Testis (tissue), 3 donors: Measurements from ENCODE around the gene PIGO. TPM values are rescaled to one million over a fixed set of nuclear protein-coding genes. Genes with fewer than 3 reads are reported as not detected.

Experiments
- DNase-seq: peaks from one replicate; pipeline ENCODE4 v3.0.0-alpha.2; 2019
- H3K27ac ChIP-seq, 2 donors: fragments of 200-600 bp; sonication (generic); one replicate each; pipeline ENCODE4 v1.5.1; 2019
- H3K27me3 ChIP-seq: fragments of 200-600 bp; sonication (generic); one replicate; pipeline ENCODE4 v1.5.1; 2019
- H3K36me3 ChIP-seq: fragments of 200-600 bp; sonication (generic); one replicate; pipeline ENCODE4 v1.5.1; 2017; ENCODE audit warnings: low read depth; ENCODE audit errors: missing control alignments
- H3K4me1 ChIP-seq: fragments of 200-600 bp; sonication (generic); one replicate; pipeline ENCODE4 v1.5.1; 2019
- H3K4me3 ChIP-seq, 2 donors: fragments of 200-600 bp; sonication (generic); one replicate each; pipeline ENCODE4 v1.5.1; 2017 to 2019
- H3K9me3 ChIP-seq: fragments of 200-600 bp; sonication (generic); one replicate; pipeline ENCODE4 v1.5.1; 2017
- POLR2A ChIP-seq: fragments of 450-650 bp; IDR thresholded peaks from one replicate; pipeline ENCODE4 v1.6.1; 2017; ENCODE audit warnings: antibody characterized with exemption, mild to moderate bottlenecking, moderate library complexity
- WGBS, 2 donors: methylation state at CpG; one replicate each; pipeline ENCODE4 v1.1.5; 2018; 5-methylcytosine and 5-hydroxymethylcytosine counted together
- intact Hi-C: fragments of 100-400 bp; cut with DNase I; formaldehyde crosslinking; loops from one replicate; pipeline ENCODE4 v1.15.1; 2023; ENCODE audit warnings: low total_unique reads
- polyA plus RNA-seq: library from polyadenylated mRNA; stranded (reverse); fragments of 350-450 nt; fragmentation: Illumina TruSeq; extraction: RNeasy Lipid Tissue Mini Kit (QIAGEN cat#74804); gene quantifications from one replicate; pipeline ENCODE4 v1.2.3, GENCODE V29; 2014; ENCODE audit warnings: low read depth, low replicate concordance; ENCODE audit not compliant: insufficient read depth
- total RNA-seq, 2 donors: library from RNA; depleted of rRNA; stranded (reverse); fragments of >200 nt; gene quantifications; one replicate each; pipeline ENCODE4 v1.2.3, GENCODE V29; 2016
- TF ChIP-seq, protein P1 (sequence below), 3 experiments: fragments of 450-650 bp in 2 of 3; fragments of 200-600 bp in 1 of 3; sonication (generic) in 1 of 3; IDR thresholded peaks; one replicate each; pipeline ENCODE4 v1.5.1; 2016 to 2019; ENCODE audit warnings: antibody characterized with exemption in 3 of 3, mild to moderate bottlenecking in 2 of 3, moderate library complexity in 1 of 3

The PIGO gene
- total and polyA plus RNA-seq, 3 donors from 2014 or later: 27.6 to 41.4 (median 33.1) TPM

DNA sequence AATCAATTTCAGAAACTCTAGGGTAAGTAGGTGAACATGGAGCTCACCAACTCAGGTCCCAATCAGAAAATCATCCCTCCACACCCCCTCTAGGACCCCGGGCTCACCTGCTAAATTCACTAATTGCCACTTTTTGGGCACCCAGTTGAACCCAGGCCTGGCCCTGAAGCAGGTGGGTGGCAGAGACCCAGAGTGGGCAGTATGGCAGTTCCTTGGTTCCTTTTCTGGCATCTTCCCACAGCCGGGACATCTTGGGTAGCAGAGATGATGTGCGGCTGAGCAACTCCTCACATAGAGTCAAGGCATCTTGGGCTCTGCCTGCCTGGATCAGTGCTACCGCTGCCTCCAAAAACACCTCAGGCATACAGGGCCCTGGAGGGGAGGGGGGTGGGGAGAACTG is 21.0 kb downstream of the PIGO start:
- DNase-seq: no peak
- Histone ChIP-seq H3K9me3 (no peaks in the 10 kb centered on the region), H3K27me3 (no peaks in the 10 kb centered on the region), H3K36me3 (no peaks in the 10 kb centered on the region), H3K27ac (no peak overlapping the region), H3K4me1 (peaks cover 15% of the 10 kb centered on the region), H3K4me3 (no peak overlapping the region)
- intact Hi-C loops: no loop called here
- TF ChIP-seq, protein P1, sequence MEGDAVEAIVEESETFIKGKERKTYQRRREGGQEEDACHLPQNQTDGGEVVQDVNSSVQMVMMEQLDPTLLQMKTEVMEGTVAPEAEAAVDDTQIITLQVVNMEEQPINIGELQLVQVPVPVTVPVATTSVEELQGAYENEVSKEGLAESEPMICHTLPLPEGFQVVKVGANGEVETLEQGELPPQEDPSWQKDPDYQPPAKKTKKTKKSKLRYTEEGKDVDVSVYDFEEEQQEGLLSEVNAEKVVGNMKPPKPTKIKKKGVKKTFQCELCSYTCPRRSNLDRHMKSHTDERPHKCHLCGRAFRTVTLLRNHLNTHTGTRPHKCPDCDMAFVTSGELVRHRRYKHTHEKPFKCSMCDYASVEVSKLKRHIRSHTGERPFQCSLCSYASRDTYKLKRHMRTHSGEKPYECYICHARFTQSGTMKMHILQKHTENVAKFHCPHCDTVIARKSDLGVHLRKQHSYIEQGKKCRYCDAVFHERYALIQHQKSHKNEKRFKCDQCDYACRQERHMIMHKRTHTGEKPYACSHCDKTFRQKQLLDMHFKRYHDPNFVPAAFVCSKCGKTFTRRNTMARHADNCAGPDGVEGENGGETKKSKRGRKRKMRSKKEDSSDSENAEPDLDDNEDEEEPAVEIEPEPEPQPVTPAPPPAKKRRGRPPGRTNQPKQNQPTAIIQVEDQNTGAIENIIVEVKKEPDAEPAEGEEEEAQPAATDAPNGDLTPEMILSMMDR (IDR thresholded peaks at IDR 0.05): no peak
- no peak for TF ChIP-seq POLR2A
- 86 to 96% methylated on average over 1 to 4 of the region's 4 CpGs for WGBS, 2 donors

DNA sequence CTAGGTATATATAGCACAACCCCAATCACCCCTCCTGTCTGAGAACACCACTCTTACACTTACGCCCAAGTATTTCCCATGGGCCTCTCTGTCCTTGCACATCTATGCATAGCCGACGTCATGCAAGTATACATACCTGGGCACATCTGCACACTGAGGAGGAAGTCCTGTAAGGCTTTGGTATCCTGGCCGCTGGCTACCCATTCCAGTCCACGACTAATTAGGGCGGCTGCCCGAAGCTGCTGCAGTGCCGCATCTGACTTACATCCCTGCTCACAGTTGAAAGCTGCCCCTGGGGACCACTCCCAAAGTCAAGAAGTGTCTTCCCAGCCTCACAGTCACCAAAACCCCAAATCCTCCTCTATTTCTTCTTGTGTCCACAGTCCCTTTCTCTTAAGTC is 21.6 kb downstream of the PIGO start:
- Histone ChIP-seq H3K36me3 (no peaks in the 10 kb centered on the region), H3K4me1 (peaks cover 21% of the 10 kb centered on the region), H3K4me3 (no peak overlapping the region), H3K9me3 (no peaks in the 10 kb centered on the region), H3K27ac (no peak overlapping the region), H3K27me3 (no peaks in the 10 kb centered on the region)
- TF ChIP-seq POLR2A: no peak
- TF ChIP-seq, protein P1 (IDR thresholded peaks at IDR 0.05): no peak
- intact Hi-C loops: no loop called here
- DNase-seq: no peak
- 95% methylated on average over 7 to 8 of the region's 8 CpGs for WGBS, 2 donors

DNA sequence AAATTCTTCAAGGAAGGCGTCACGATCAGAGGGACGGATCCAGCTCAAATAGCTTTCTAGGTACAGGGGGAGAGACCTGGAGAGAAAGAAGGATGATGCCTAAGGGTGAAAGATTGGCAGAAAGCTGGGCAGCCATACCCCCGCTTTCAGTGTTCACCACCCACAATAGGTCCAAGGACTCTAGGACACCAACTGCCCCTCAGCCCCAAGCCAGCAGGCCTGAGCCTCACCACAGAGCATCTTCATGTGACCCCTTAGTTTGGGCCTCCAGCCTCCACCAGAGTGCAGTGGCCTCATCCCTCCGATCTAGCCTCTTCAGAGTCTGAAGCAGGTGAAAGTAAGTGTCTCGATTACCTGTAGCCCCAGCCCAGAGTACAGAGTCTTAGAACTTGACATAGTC is 22.2 kb downstream of the PIGO start:
- intact Hi-C loops: no loop called here
- WGBS, 2 donors: 92 to 95% methylated on average over 6 of the region's 6 CpGs
- H3K9me3 ChIP-seq: no peaks in the 10 kb centered on the region
- H3K27me3 ChIP-seq: no peaks in the 10 kb centered on the region
- H3K4me3 ChIP-seq: no peak overlapping the region
- no peaks in the 10 kb centered on the region for H3K36me3 ChIP-seq
- no peak for DNase-seq
- peaks cover 25% of the 10 kb centered on the region for H3K4me1 ChIP-seq
- TF ChIP-seq POLR2A: no peak
- H3K27ac ChIP-seq: no peak overlapping the region

DNA sequence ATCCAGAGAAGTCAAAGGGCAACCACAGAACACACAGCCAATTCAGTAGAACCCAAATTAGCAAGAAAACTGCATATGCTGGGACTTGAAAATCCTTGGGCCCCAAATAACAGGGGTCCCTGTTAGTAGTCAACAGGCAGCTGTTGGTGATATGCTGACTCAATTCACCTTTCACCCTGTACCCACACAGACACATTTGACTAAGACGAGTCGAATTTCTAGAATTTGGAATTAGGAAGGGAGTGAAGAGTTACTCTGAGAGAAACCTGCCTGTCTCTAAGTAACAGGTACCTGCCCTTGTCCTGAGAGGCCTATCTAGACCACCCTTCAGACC is 23.1 kb downstream of the PIGO start:
- Histone ChIP-seq H3K9me3 (no peaks in the 10 kb centered on the region), H3K4me1 (peaks cover 29% of the 10 kb centered on the region), H3K27me3 (no peaks in the 10 kb centered on the region), H3K4me3 (peak overlapping the region in 1 of 2 donors; percentile 98), H3K27ac (peak overlapping the region; percentile 63 to 99), H3K36me3 (no peaks in the 10 kb centered on the region)
- no peak for TF ChIP-seq POLR2A
- TF ChIP-seq, protein P1 (IDR thresholded peaks at IDR 0.05): no peak
- WGBS, 2 donors: 66 to 96% methylated on average over 2 of the region's 2 CpGs
- intact Hi-C loops: no loop called here
- DNase-seq: no peak

DNA sequence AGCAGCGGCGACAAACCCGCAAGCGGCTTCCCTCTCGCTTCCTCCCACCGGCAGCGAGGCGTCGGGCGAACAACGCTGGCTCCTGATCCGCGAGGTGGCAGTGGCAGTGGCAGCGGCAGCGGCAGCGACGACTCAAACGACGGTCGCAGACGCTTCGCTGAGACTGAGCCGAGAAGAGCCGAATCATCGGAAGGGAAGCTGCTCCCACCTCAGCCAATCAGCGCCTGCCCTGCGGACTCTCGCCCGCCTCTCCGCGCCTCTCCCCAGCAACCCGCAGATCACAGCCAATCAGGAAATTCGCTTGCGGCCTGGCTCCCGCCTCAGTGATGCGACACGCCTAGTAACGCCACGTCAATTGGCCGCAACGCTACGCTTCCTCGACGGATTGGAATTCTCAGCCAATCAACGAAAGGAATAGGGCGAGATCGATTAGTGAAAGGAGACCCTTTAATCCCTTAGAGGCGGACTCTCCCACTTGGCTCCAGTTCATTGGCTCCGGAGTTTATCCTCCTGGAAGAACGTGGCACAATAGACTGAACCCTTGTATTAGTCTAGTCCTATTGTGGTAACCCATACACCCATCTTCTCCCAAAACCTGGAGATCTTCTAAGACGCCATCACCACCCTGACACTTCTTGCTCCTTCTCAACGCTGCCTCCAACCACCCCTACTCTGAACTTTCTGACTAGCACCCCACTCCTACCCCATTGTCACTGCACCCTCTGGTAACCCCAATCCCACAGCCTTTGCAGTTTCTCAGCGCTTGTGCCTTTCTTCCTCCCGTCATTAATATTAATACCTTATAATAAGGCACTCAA is 23.7 kb downstream of the PIGO start, which contains the start of gene VCP:
TSS of gene VCP (minus strand) at position 165 of the 818 bp plus-strand sequence. CDS start 272 bp downstream, outside the sequence.
- Histone ChIP-seq H3K4me3 (peak within 1 kb of the TSS; percentile 98 to 99), H3K4me1 (peaks cover 29% of the 10 kb centered on the region), H3K27me3 (no peaks in the 10 kb centered on the region), H3K9me3 (no peaks in the 10 kb centered on the region), H3K36me3 (no peaks in the 10 kb centered on the region), H3K27ac (peak within 1 kb of the TSS; percentile 99)
- peak; percentile 99 for DNase-seq
- intact Hi-C loops: no loop called here
- WGBS, 2 donors: 4 to 5% methylated on average over 35 to 53 of the region's 54 CpGs
- peak; percentile 92 for TF ChIP-seq POLR2A
- TF ChIP-seq, protein P1 (IDR thresholded peaks at IDR 0.05): no peak
